HG02840 (cell line): ENCODE results near the gene FABP6.

ENCODE experiments used
- ATAC-seq: cut with Tn5 transposase; IDR thresholded peaks from one replicate; pipeline ENCODE4 v1.9.1; 2021; ENCODE audit warnings: mild to moderate bottlenecking, moderate library complexity, moderate number of reproducible peaks; ENCODE audit not compliant: unreplicated experiment, low FRiP score

The FABP6 gene

GRCh38 chr5:160260006-160260775, 30.9 kb downstream of the FABP6 start:
- no peak for ATAC-seq

- ATAC-seq = no peak
Observed at GRCh38 chr5:160260881-160261815, 31.8 kb downstream of the FABP6 start.

- no peak for ATAC-seq
Observed at GRCh38 chr5:160262151-160263074, 33.1 kb downstream of the FABP6 start.

- no peak for ATAC-seq
Observed at GRCh38 chr5:160263326-160263855, 34.1 kb downstream of the FABP6 start.

GRCh38 chr5:160266044-160266443, 36.7 kb downstream of the FABP6 start:
- ATAC-seq = no peak

GRCh38 chr5:160266752-160267345, 37.5 kb downstream of the FABP6 start:
- ATAC-seq = no peak

- no peak for ATAC-seq
Observed at GRCh38 chr5:160268121-160268520, 38.8 kb downstream of the FABP6 start.

GRCh38 chr5:160269017-160269416, 39.7 kb downstream of the FABP6 start:
- no peak for ATAC-seq

GRCh38 chr5:160270704-160271103, 41.4 kb downstream of the FABP6 start:
- ATAC-seq = no peak

GRCh38 chr5:160271396-160271795, 42.1 kb downstream of the FABP6 start:
- no peak for ATAC-seq

GRCh38 chr5:160271836-160272235, 42.5 kb downstream of the FABP6 start:
- ATAC-seq = no peak

GRCh38 chr5:160272264-160272663, 43.0 kb downstream of the FABP6 start:
- no peak for ATAC-seq

- no peak for ATAC-seq
Observed at GRCh38 chr5:160272889-160273288, 43.6 kb downstream of the FABP6 start.

- ATAC-seq = no peak
Observed at GRCh38 chr5:160274483-160274931, 45.2 kb downstream of the FABP6 start.

- no peak for ATAC-seq
Observed at GRCh38 chr5:160278343-160278742, 49.0 kb downstream of the FABP6 start.

GRCh38 chr5:160280384-160281095, 51.2 kb downstream of the FABP6 start:
- no peak for ATAC-seq

GRCh38 chr5:160281275-160281674, 52.0 kb downstream of the FABP6 start:
- no peak for ATAC-seq

- ATAC-seq = no peak
Observed at GRCh38 chr5:160284291-160284873, 55.1 kb downstream of the FABP6 start.

- no peak for ATAC-seq
Observed at GRCh38 chr5:160285316-160285715, 56.0 kb downstream of the FABP6 start.
